HEK293 (cell line): ENCODE data around the gene MCU.

ENCODE experiments used
- CTCF ChIP-seq: fragments of 450-650 bp; formaldehyde crosslinking; IDR thresholded peaks from 2 replicates; pipeline ENCODE4 v1.5.1; 2016; ENCODE audit warnings: missing biosample characterization, missing genetic modification characterization
- PRDM1 ChIP-seq: fragments of 450-650 bp; formaldehyde crosslinking; IDR thresholded peaks from 2 replicates; pipeline ENCODE4; 2016; ENCODE audit warnings: missing biosample characterization, missing genetic modification characterization
- PRDM10 ChIP-seq: fragments of 450-650 bp; formaldehyde crosslinking; IDR thresholded peaks from 2 replicates; pipeline ENCODE4 v1.5.1; 2016; ENCODE audit warnings: missing biosample characterization, missing genetic modification characterization
- PRDM2 ChIP-seq: fragments of 450-650 bp; formaldehyde crosslinking; IDR thresholded peaks from 2 replicates; pipeline ENCODE4 v1.5.1; 2016; ENCODE audit warnings: missing biosample characterization, missing genetic modification characterization, borderline replicate concordance
- ZFP3 ChIP-seq: fragments of 450-650 bp; formaldehyde crosslinking; IDR thresholded peaks from 2 replicates; pipeline ENCODE4 v1.5.1; 2016; ENCODE audit warnings: low read depth, missing biosample characterization, missing genetic modification characterization
- ZNF302 ChIP-seq: fragments of 450-650 bp; formaldehyde crosslinking; IDR thresholded peaks from 2 replicates; pipeline ENCODE4 v1.5.1; 2016; ENCODE audit warnings: missing biosample characterization, missing genetic modification characterization, low read depth
- ZNF449 ChIP-seq: fragments of 450-650 bp; formaldehyde crosslinking; IDR thresholded peaks from 2 replicates; pipeline ENCODE4 v1.5.1; 2017; ENCODE audit warnings: missing biosample characterization, mild to moderate bottlenecking, missing genetic modification characterization, moderate library complexity
- ZNF555 ChIP-seq: fragments of 450-650 bp; formaldehyde crosslinking; conservative IDR thresholded peaks from 2 replicates; pipeline ENCODE4 v1.5.1; 2017; ENCODE audit warnings: missing biosample characterization, mild to moderate bottlenecking, missing genetic modification characterization, inconsistent platforms
- ZSCAN16 ChIP-seq: fragments of 450-650 bp; formaldehyde crosslinking; IDR thresholded peaks from 2 replicates; pipeline ENCODE4 v1.5.1; 2016; ENCODE audit warnings: missing biosample characterization, missing genetic modification characterization

- no peak for TF ChIP-seq ZSCAN16
- TF ChIP-seq CTCF, result no peak
- no peak for TF ChIP-seq ZNF302
- no peak for TF ChIP-seq PRDM10 (tag by site-specific recombination)
- TF ChIP-seq ZFP3 (tag by site-specific recombination), result no peak
- TF ChIP-seq ZNF555, result no peak
- no peak for TF ChIP-seq PRDM2
- no peak for TF ChIP-seq ZNF449
- TF ChIP-seq PRDM1 (tag by site-specific recombination), result no peak
These were observed 138.7 kb downstream of the MCU start for GRCh38 chr10:72830625-72831024.
